ENCODE measurements around the gene SCG2.

The SCG2 gene

DNA sequence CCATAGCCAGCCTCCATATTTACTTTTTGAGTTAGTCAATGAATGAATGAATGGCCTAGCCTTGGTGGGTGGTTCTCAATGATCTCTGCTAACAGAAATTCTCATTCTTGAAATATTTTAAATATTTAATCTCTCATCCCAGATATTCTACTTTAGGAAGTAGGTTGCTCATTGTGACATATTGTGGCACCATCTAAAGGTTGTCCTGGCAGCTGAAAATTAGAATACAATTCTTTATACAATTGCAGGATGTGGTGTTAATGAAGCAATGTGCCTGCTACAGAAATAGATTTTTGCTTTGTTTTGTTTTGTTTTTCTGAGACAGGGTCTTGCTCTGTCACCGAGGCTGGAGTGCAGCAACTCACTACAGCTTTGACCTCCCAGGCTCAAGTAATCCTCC, 35.8 kb downstream of the SCG2 start:
- no peak for ATAC-seq (ENCODE audit: insufficient read depth, low read depth)
- Histone ChIP-seq H4K20me1 (ENCODE audit: insufficient read depth, low read length) (no peaks in the 10 kb centered on the region), H3K36me3 (ENCODE audit: insufficient read depth, low read length) (no peaks in the 10 kb centered on the region), H3K79me2 (ENCODE audit: insufficient read depth, low read length) (no peaks in the 10 kb centered on the region), H2AFZ (ENCODE audit: low read depth, low read length) (no peak overlapping the region), H3K27ac (ENCODE audit: low read length) (no peak overlapping the region), H3K4me1 (ENCODE audit: insufficient read depth, low read length) (peaks cover 8% of the 10 kb centered on the region), H3K9me3 (ENCODE audit: insufficient read depth, low read length, severe bottlenecking) (no peaks in the 10 kb centered on the region), H3K9ac (ENCODE audit: low read depth, low read length) (no peak overlapping the region), H3K4me3 (ENCODE audit: low read depth in 1 of 2, low read length in 2 of 2) (no peak overlapping the region), H3K4me2 (ENCODE audit: insufficient read depth, low read length) (no peak overlapping the region), H3K27me3 (ENCODE audit: insufficient read depth, low read length, poor library complexity) (no peaks in the 10 kb centered on the region)
- no peak for TF ChIP-seq CTCF (IDR thresholded peaks at IDR 0.05; ENCODE audit: borderline replicate concordance, extremely low read depth, low read length, poor library complexity, severe bottlenecking)
- no peak for TF ChIP-seq EZH2 (IDR thresholded peaks at IDR 0.05; ENCODE audit: borderline replicate concordance, low read depth, low read length, severe bottlenecking)
- DNase-seq: no peak

DNA sequence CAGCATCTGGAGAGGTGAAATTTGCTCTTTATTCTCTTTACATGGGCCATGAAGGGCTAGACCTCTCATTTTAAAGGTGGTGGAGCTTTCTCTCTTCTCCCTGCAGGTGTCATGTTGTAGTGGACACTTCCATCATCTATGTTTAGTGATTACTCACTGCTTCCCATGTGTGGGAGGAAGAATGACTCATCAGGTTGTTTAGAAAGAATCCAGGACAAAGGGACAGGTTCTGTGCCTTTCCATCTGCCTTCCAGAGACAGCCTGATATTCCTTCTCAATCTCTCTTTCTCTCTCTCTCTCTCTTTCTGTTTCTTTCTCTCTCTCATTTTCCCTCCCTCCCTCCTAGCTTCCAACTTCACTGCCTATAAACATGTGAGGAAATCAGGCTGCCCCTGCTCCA, 38.7 kb downstream of the SCG2 start:
- Histone ChIP-seq H3K9me3 (ENCODE audit: insufficient read depth, low read length, severe bottlenecking) (no peaks in the 10 kb centered on the region), H2AFZ (ENCODE audit: low read depth, low read length) (no peak overlapping the region), H3K4me2 (ENCODE audit: insufficient read depth, low read length) (no peak overlapping the region), H4K20me1 (ENCODE audit: insufficient read depth, low read length) (no peaks in the 10 kb centered on the region), H3K79me2 (ENCODE audit: insufficient read depth, low read length) (no peaks in the 10 kb centered on the region), H3K4me1 (ENCODE audit: insufficient read depth, low read length) (peaks cover 8% of the 10 kb centered on the region), H3K27me3 (ENCODE audit: insufficient read depth, low read length, poor library complexity) (no peaks in the 10 kb centered on the region), H3K9ac (ENCODE audit: low read depth, low read length) (no peak overlapping the region), H3K27ac (ENCODE audit: low read length) (no peak overlapping the region), H3K4me3 (ENCODE audit: low read depth in 1 of 2, low read length in 2 of 2) (no peak overlapping the region), H3K36me3 (ENCODE audit: insufficient read depth, low read length) (no peaks in the 10 kb centered on the region)
- no peak for TF ChIP-seq CTCF (IDR thresholded peaks at IDR 0.05; ENCODE audit: borderline replicate concordance, extremely low read depth, low read length, poor library complexity, severe bottlenecking)
- TF ChIP-seq EZH2 (IDR thresholded peaks at IDR 0.05; ENCODE audit: borderline replicate concordance, low read depth, low read length, severe bottlenecking): no peak
- DNase-seq (no peak), ATAC-seq (ENCODE audit: insufficient read depth, low read depth) (no peak)

GRCh38 chr2:223562078-223562477, 40.1 kb downstream of the SCG2 start:
- DNase-seq: no peak
- TF ChIP-seq CTCF (IDR thresholded peaks at IDR 0.05; ENCODE audit: borderline replicate concordance, extremely low read depth, low read length, poor library complexity, severe bottlenecking): no peak
- no peak for TF ChIP-seq EZH2 (IDR thresholded peaks at IDR 0.05; ENCODE audit: borderline replicate concordance, low read depth, low read length, severe bottlenecking)

More at GRCh38 chr2:223562078-223562477, 40.1 kb downstream of the SCG2 start:
- no peak overlapping the region for H3K4me3 ChIP-seq (ENCODE audit: low read depth in 1 of 2, low read length in 2 of 2)
- no peaks in the 10 kb centered on the region for H3K9me3 ChIP-seq (ENCODE audit: insufficient read depth, low read length, severe bottlenecking)
- H3K27me3 ChIP-seq (ENCODE audit: insufficient read depth, low read length, poor library complexity): no peaks in the 10 kb centered on the region
- no peak overlapping the region for H3K27ac ChIP-seq (ENCODE audit: low read length)
- no peak for ATAC-seq (ENCODE audit: insufficient read depth, low read depth)
- H3K4me2 ChIP-seq (ENCODE audit: insufficient read depth, low read length): no peak overlapping the region
- H3K79me2 ChIP-seq (ENCODE audit: insufficient read depth, low read length): no peaks in the 10 kb centered on the region
- no peaks in the 10 kb centered on the region for H4K20me1 ChIP-seq (ENCODE audit: insufficient read depth, low read length)
- H3K36me3 ChIP-seq (ENCODE audit: insufficient read depth, low read length): no peaks in the 10 kb centered on the region
- H2AFZ ChIP-seq (ENCODE audit: low read depth, low read length): no peak overlapping the region
- no peak overlapping the region for H3K9ac ChIP-seq (ENCODE audit: low read depth, low read length)
- H3K4me1 ChIP-seq (ENCODE audit: insufficient read depth, low read length): peaks cover 10% of the 10 kb centered on the region
